HEK293 (cell line): ENCODE data around the gene NRP1.

Source experiments
- CTCF ChIA-PET: fragments of 350-600 bp; formaldehyde crosslinking; extraction: SDS; loops from one replicate; lab custom pipeline; 2021; ENCODE audit warnings: antibody characterized with exemption; lab: Yijun Ruan, JAX
- POLR2A ChIA-PET: fragments of 300-600 bp; formaldehyde crosslinking; extraction: SDS; loops from one replicate; lab custom pipeline; 2020; ENCODE audit warnings: antibody characterized with exemption, inconsistent platforms; lab: Yijun Ruan, JAX
- H3K27ac ChIP-seq: fragments of 200-500 bp; sonication (Bioruptor generic); 2 replicates; pipeline ENCODE4 v1.5.1; 2014; ENCODE audit warnings: low read depth, low read length, control low read depth, inconsistent platforms; ENCODE audit errors: extremely low read depth
- H3K36me3 ChIP-seq, 2 experiments: fragments of 200-500 bp in 1 of 2; sonication (Bioruptor generic) in 1 of 2; 1 replicate in 1 of 2; 2 replicates in 1 of 2; pipeline ENCODE4 v1.5.1; 2014 to 2017; ENCODE audit warnings: inconsistent platforms in 2 of 2, low read length in 2 of 2; ENCODE audit not compliant: control insufficient read depth in 2 of 2, insufficient read depth in 1 of 2
- H3K4me1 ChIP-seq: fragments of 200-500 bp; sonication (Bioruptor generic); 2 replicates; pipeline ENCODE4 v1.5.1; 2014; ENCODE audit warnings: mild to moderate bottlenecking, low read length, inconsistent platforms; ENCODE audit not compliant: control insufficient read depth, insufficient read depth
- H3K4me3 ChIP-seq: 2 replicates; pipeline ENCODE4 v1.5.1; 2011; ENCODE audit warnings: low read depth, mild to moderate bottlenecking, control low read depth, low read length, moderate library complexity
- H3K9me3 ChIP-seq: fragments of 200-500 bp; sonication (Bioruptor generic); 2 replicates; pipeline ENCODE4 v1.5.1; 2014; ENCODE audit warnings: low read depth, low read length, inconsistent platforms; ENCODE audit not compliant: control insufficient read depth, insufficient read depth
- BCL6B ChIP-seq: fragments of 450-650 bp; formaldehyde crosslinking; IDR thresholded peaks from 2 replicates; pipeline ENCODE4 v1.5.1; 2017; ENCODE audit warnings: missing biosample characterization, missing genetic modification characterization
- HOXD13 ChIP-seq: sonication (generic); formaldehyde crosslinking; IDR thresholded peaks from 2 replicates; pipeline ENCODE4 v1.8.0; 2022; ENCODE audit warnings: missing genetic modification reagents, borderline replicate concordance
- IKZF3 ChIP-seq: fragments of 450-650 bp; IDR thresholded peaks from 2 replicates; pipeline ENCODE4 v1.5.0; 2018; ENCODE audit warnings: missing biosample characterization, mild to moderate bottlenecking, missing genetic modification characterization, moderate library complexity
- KLF1 ChIP-seq: fragments of 450-650 bp; formaldehyde crosslinking; IDR thresholded peaks from 2 replicates; pipeline ENCODE4 v1.5.1; 2016; ENCODE audit warnings: missing biosample characterization, missing genetic modification characterization
- MZF1 ChIP-seq: fragments of 450-650 bp; formaldehyde crosslinking; IDR thresholded peaks from 2 replicates; pipeline ENCODE4 v1.5.1; 2017; ENCODE audit warnings: missing biosample characterization, missing genetic modification characterization, borderline replicate concordance
- OVOL3 ChIP-seq: fragments of 450-650 bp; formaldehyde crosslinking; IDR thresholded peaks from 2 replicates; pipeline ENCODE4 v1.5.1; 2016; ENCODE audit warnings: missing biosample characterization, missing genetic modification characterization
- ZBTB17 ChIP-seq: fragments of 450-650 bp; formaldehyde crosslinking; IDR thresholded peaks from 2 replicates; pipeline ENCODE4 v1.5.1; 2016; ENCODE audit warnings: missing biosample characterization, missing genetic modification characterization
- ZBTB8A ChIP-seq: fragments of 450-650 bp; formaldehyde crosslinking; IDR thresholded peaks from 2 replicates; pipeline ENCODE4 v1.5.1; 2016; ENCODE audit warnings: missing biosample characterization, missing genetic modification characterization
- ZNF202 ChIP-seq: fragments of 450-650 bp; formaldehyde crosslinking; IDR thresholded peaks from 2 replicates; pipeline ENCODE4 v1.5.1; 2016; ENCODE audit warnings: missing biosample characterization, missing genetic modification characterization, borderline replicate concordance
- ZNF211 ChIP-seq: fragments of 450-650 bp; formaldehyde crosslinking; IDR thresholded peaks from 2 replicates; pipeline ENCODE4 v1.5.1; 2016; ENCODE audit warnings: low read depth, missing biosample characterization, missing genetic modification characterization
- ZNF311 ChIP-seq: fragments of 450-650 bp; formaldehyde crosslinking; IDR thresholded peaks from 2 replicates; pipeline ENCODE4 v1.5.1; 2017; ENCODE audit warnings: missing biosample characterization, missing genetic modification characterization, borderline replicate concordance
- ZNF366 ChIP-seq: fragments of 450-650 bp; formaldehyde crosslinking; conservative IDR thresholded peaks from 2 replicates; pipeline ENCODE4 v1.5.1; 2016; ENCODE audit warnings: missing biosample characterization, missing genetic modification characterization
- ZNF404 ChIP-seq: fragments of 450-650 bp; formaldehyde crosslinking; IDR thresholded peaks from 2 replicates; pipeline ENCODE4 v1.5.1; 2017; ENCODE audit warnings: missing biosample characterization, missing genetic modification characterization
- ZNF548 ChIP-seq: fragments of 450-650 bp; formaldehyde crosslinking; IDR thresholded peaks from 2 replicates; pipeline ENCODE4 v1.5.1; 2016; ENCODE audit warnings: missing biosample characterization, missing genetic modification characterization
- ZNF580 ChIP-seq: fragments of 450-650 bp; formaldehyde crosslinking; IDR thresholded peaks from 2 replicates; pipeline ENCODE4 v1.5.1; 2016; ENCODE audit warnings: missing biosample characterization, missing genetic modification characterization
- ZNF610 ChIP-seq: fragments of 450-650 bp; formaldehyde crosslinking; IDR thresholded peaks from 2 replicates; pipeline ENCODE4 v1.5.1; 2016; ENCODE audit warnings: missing biosample characterization, missing genetic modification characterization, borderline replicate concordance
- ZNF623 ChIP-seq: fragments of 450-650 bp; formaldehyde crosslinking; IDR thresholded peaks from 2 replicates; pipeline ENCODE4 v1.5.1; 2016; ENCODE audit warnings: missing biosample characterization, missing genetic modification characterization
- ZNF830 ChIP-seq: fragments of 450-650 bp; IDR thresholded peaks from 2 replicates; pipeline ENCODE4 v1.5.0; 2018; ENCODE audit warnings: missing biosample characterization, missing genetic modification characterization, low read depth, mild to moderate bottlenecking, moderate library complexity
- ZSCAN30 ChIP-seq: fragments of 450-650 bp; IDR thresholded peaks from 2 replicates; pipeline ENCODE4 v1.5.1; 2018; ENCODE audit warnings: missing biosample characterization, mild to moderate bottlenecking, missing genetic modification characterization, moderate library complexity
- TF ChIP-seq, protein P1 (sequence below): fragments of 450-650 bp; formaldehyde crosslinking; IDR thresholded peaks from 2 replicates; pipeline ENCODE4 v1.5.1; 2017; ENCODE audit warnings: missing biosample characterization, missing genetic modification characterization

Gene NRP1

DNA sequence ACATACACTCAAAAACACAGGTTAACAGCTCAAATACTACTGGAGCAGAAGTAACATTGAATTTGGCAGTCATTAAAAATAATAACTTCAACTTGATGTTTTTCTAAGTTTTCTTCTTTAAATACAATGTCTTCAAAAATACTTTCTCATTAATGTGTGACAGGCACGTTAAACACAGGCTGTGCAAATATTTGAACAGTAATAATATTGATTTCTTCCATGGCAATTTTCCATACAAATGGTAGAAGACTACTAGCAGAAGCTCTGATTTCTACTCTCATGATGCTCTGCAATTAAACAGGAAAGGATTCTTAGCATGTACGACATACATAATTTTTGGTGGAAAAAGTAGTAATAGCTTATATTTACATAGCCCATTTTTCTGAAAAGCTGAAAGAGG lies 47.4 kb downstream of the NRP1 start:
- Histone ChIP-seq H3K27ac (no peak overlapping the region), H3K4me1 (peaks cover 32% of the 10 kb centered on the region), H3K4me3 (no peak overlapping the region), H3K9me3 (no peaks in the 10 kb centered on the region), H3K36me3 (no peaks in the 10 kb centered on the region)
- POLR2A ChIA-PET, result interaction anchor here (0.9 kb wide), 1 partner anchor 9 kb away, joined by 3 read pairs; no protein-coding TSS in a partner anchor
- CTCF ChIA-PET, result interaction anchor here (0.9 kb wide), 1 partner anchor 823 kb away, joined by 3 read pairs; no protein-coding TSS in a partner anchor
- TF ChIP-seq ZBTB8A (tag by site-specific recombination) (no peak), ZNF202 (no peak), MZF1 (tag by site-specific recombination) (no peak), HOXD13 (CRISPR knock-in tag) (no peak), ZNF211 (tag by site-specific recombination) (no peak), OVOL3 (tag by site-specific recombination) (no peak), IKZF3 (tag by site-specific recombination) (no peak)
- TF ChIP-seq, protein P1, sequence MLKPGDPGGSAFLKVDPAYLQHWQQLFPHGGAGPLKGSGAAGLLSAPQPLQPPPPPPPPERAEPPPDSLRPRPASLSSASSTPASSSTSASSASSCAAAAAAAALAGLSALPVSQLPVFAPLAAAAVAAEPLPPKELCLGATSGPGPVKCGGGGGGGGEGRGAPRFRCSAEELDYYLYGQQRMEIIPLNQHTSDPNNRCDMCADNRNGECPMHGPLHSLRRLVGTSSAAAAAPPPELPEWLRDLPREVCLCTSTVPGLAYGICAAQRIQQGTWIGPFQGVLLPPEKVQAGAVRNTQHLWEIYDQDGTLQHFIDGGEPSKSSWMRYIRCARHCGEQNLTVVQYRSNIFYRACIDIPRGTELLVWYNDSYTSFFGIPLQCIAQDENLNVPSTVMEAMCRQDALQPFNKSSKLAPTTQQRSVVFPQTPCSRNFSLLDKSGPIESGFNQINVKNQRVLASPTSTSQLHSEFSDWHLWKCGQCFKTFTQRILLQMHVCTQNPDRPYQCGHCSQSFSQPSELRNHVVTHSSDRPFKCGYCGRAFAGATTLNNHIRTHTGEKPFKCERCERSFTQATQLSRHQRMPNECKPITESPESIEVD (tag by site-specific recombination), result peak; percentile 69

- POLR2A ChIA-PET, result no interaction called here
- H3K36me3 ChIP-seq, result no peaks in the 10 kb centered on the region
- no peak overlapping the region for H3K4me3 ChIP-seq
- TF ChIP-seq ZBTB17 (tag by site-specific recombination), result peak; percentile 33; the same call in 1 of the 2 replicates
- TF ChIP-seq BCL6B, result no peak
- 0 out of 2 replicates have a peak, but pooled peaks have one; percentile 16 for TF ChIP-seq ZNF366 (tag by site-specific recombination)
- TF ChIP-seq KLF1 (tag by site-specific recombination), result no peak
- no peak for TF ChIP-seq ZNF623 (tag by site-specific recombination)
- no peak for TF ChIP-seq ZSCAN30 (tag by site-specific recombination)
- no peak for TF ChIP-seq ZNF580 (tag by site-specific recombination)
- no peak for TF ChIP-seq ZNF548 (tag by site-specific recombination)
- no peak for TF ChIP-seq ZNF830 (tag by site-specific recombination)
- TF ChIP-seq ZNF610 (tag by site-specific recombination), result no peak
- peak; percentile 22; the same call in 1 of the 2 replicates for TF ChIP-seq IKZF3 (tag by site-specific recombination)
- TF ChIP-seq ZNF404, result no peak
- TF ChIP-seq ZNF311 (tag by site-specific recombination), result no peak
- no peak overlapping the region for H3K27ac ChIP-seq
- CTCF ChIA-PET, result interaction anchor here (0.9 kb wide), 1 partner anchor 824 kb away, joined by 3 read pairs; no protein-coding TSS in a partner anchor
- no peaks in the 10 kb centered on the region for H3K9me3 ChIP-seq
- peaks cover 26% of the 10 kb centered on the region for H3K4me1 ChIP-seq
Measured at GRCh38 chr10:33286157-33286934, 48.1 kb downstream of the NRP1 start.
